A549 (cell line): ENCODE measurements around the gene CLEC1A.

Experiments used
- CTCF ChIP-seq: fragments of >200 bp; sonication (Bioruptor Twin); formaldehyde crosslinking; IDR thresholded peaks from 3 replicates; pipeline ENCODE4 v1.5.1; 2016
- E2F6 ChIP-seq: IDR thresholded peaks from 2 replicates; pipeline ENCODE4 v1.6.1; 2012; ENCODE audit warnings: low read depth, borderline replicate concordance
- EP300 ChIP-seq, 2 experiments: fragments of >200 bp; sonication (Bioruptor Twin); formaldehyde crosslinking; IDR thresholded peaks; 2 replicates in 1 of 2; 3 replicates in 1 of 2; pipeline ENCODE4 v1.6.1; 2016 to 2017
- HOXB5 ChIP-seq: fragments of 250-450 bp; sonication (Bioruptor Pico); IDR thresholded peaks from 2 replicates; pipeline ENCODE4 v1.5.0; 2020; ENCODE audit warnings: mild to moderate bottlenecking, moderate library complexity
- JUNB ChIP-seq: fragments of >200 bp; sonication (Bioruptor Twin); formaldehyde crosslinking; IDR thresholded peaks from 2 replicates; pipeline ENCODE4 v1.6.1; 2016
- KDM5A ChIP-seq: fragments of 200-600 bp; sonication (generic); IDR thresholded peaks from 2 replicates; pipeline ENCODE4 v1.6.1; 2016; ENCODE audit warnings: antibody characterized with exemption, mild to moderate bottlenecking
- NR3C1 ChIP-seq: fragments of >200 bp; sonication (Bioruptor Twin); formaldehyde crosslinking; IDR thresholded peaks from 3 replicates; pipeline ENCODE4 v1.6.1; 2017
- PHF8 ChIP-seq: fragments of 200-600 bp; sonication (generic); IDR thresholded peaks from 2 replicates; pipeline ENCODE4 v1.6.1; 2016; ENCODE audit warnings: low read depth, mild to moderate bottlenecking, antibody characterized with exemption, moderate library complexity, borderline replicate concordance
- POLR2A ChIP-seq: IDR thresholded peaks from 2 replicates; pipeline ENCODE4 v1.6.1; 2012; ENCODE audit warnings: mild to moderate bottlenecking, low read length
- REST ChIP-seq: fragments of 200-600 bp; sonication (generic); IDR thresholded peaks from 2 replicates; pipeline ENCODE4 v1.6.1; 2016; ENCODE audit warnings: antibody characterized with exemption, mild to moderate bottlenecking, moderate library complexity
- RFX5 ChIP-seq: fragments of 450-650 bp; IDR thresholded peaks from 2 replicates; pipeline ENCODE4 v1.7.1; 2014; ENCODE audit warnings: antibody characterized with exemption, mild to moderate bottlenecking, moderate library complexity

GRCh38 chr12:10131111-10131690 lies 32.4 kb upstream of the CLEC1A start:
- TF ChIP-seq REST (no peak), EP300 (IDR thresholded peaks at IDR 0.05) (no peak), CTCF (no peak), JUNB (no peak), RFX5 (no peak), PHF8 (no peak), HOXB5 (CRISPR knock-in tag) (no peak), POLR2A (no peak), KDM5A (no peak), E2F6 (no peak), NR3C1 (no peak)
